CD4-positive, alpha-beta T cell treated with Interleukin-21 for 1 hour (primary cell): ENCODE data around the gene LCP1.

Experiments used
- DNase-seq: peaks from one replicate; pipeline ENCODE4 v3.0.0-alpha.2; 2020

Gene LCP1

DNA sequence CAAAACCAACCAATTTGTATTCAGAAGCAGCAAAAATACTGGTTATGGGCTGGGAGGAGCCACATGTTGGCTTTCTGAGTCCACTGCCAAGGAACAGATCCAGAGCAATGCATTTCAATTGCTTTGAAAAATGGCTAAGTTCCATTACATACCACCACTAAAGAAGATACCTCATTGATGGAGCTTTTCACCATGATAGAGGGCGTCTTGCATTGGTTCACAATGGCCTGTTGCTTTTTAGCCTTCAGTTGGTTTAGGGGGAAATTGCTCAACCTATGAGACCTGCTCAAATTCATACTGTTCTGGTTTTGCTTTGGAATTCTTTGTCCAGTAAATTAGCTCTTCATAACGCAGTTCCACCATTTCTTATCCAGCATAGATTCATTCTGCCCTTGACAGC lies 55.9 kb downstream of the LCP1 start:
- DNase-seq: no peak

- DNase-seq: peak; percentile 24
These were observed 56.7 kb downstream of the LCP1 start for GRCh38 chr13:46124967-46125933.

DNA sequence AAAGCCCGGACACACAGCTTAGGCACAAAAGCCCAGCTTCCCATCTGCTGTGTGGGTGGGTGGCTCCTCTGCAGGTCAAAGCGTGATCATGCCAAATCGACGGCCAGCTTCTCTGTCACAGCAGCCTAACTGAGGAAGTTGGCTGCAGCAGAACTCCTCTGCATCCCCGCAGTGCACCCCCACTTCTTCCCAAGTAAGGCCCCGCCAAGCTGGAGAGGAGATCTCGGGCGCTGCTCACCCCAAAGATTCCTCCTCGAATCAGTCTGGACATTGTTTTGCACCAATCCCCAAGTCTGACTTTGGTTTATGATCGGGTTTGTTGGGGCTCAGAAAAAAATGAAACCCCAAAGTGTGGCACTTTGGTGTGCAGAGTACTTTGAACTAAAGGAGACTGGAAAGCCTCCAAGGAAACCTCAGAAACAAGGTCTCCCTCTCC lies 57.4 kb downstream of the LCP1 start:
- DNase-seq: no peak

GRCh38 chr13:46122304-46122703 lies 59.7 kb downstream of the LCP1 start:
- no peak for DNase-seq

GRCh38 chr13:46121597-46122163 lies 60.3 kb downstream of the LCP1 start:
- no peak for DNase-seq

DNA sequence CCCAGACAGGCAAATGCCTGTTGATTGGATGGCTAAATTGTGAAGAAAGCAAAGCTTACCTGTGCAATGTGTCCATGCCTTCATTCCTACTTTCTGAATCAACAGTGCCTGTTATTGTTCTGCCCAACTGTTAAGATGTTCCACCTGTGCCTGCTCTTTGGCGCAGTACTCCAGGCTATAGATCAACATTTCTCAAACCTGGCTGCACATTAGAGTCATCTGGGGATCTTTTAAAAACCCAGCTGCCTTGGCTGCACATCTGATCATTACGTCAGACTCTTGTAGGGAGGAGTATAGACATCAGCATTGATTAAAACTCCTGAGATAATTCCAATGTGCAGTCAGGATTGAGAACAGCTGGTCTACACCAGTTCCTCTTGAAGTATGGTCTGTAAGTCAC lies 60.9 kb downstream of the LCP1 start:
- DNase-seq: no peak

- DNase-seq: no peak
These were observed 61.9 kb downstream of the LCP1 start for GRCh38 chr13:46119883-46120614.

- no peak for DNase-seq
These were observed 65.1 kb downstream of the LCP1 start for GRCh38 chr13:46116653-46117502.

- no peak for DNase-seq
These were observed 67.4 kb downstream of the LCP1 start for GRCh38 chr13:46114613-46115012.

DNA sequence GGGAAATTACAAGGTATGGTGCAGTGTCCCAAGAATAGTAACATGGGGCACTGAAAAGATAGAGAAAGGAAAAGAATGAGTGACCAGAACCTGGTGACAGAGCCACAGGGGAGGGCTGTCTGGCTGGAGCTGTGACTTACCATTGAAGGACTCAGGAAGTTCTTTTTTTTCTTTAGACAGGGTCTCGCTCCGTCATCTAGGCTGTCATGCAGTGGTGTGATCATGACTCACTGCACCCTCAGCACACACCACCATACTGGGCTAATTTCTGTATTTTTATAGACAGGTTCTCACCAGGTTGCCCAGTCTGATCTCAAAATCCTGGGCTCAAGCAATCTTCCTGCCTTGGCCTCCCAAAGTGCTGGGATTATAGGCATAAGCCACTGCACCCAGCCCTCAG lies 68.4 kb downstream of the LCP1 start:
- no peak for DNase-seq

GRCh38 chr13:46111151-46111550 lies 70.8 kb downstream of the LCP1 start:
- DNase-seq: no peak

GRCh38 chr13:46109451-46109850 lies 72.5 kb downstream of the LCP1 start:
- no peak for DNase-seq

DNA sequence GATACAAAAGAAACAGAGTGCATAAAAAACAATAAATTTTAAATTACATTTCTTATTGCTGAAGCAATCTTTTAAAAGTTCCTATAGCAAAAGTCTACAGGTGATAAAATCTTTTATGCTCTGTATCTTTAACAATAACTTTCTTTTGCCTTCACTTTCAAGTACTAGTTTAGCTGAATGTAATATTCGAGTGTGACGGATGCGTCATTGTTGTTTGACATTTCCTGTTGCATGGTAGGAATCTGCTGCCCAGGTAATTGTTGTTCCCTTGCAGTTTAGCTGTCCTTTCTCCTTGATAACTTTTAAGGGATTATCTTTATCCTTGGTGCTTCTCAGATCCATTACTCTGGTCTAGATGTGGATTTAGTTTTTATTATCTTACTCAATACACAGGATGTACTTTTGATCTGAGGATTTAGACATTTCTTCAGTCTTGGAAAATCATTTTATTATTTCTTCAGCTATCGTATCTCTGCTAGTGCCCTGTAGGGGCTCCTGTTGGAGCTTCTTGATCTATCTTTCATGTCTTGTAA lies 75.1 kb downstream of the LCP1 start:
- DNase-seq: no peak

- no peak for DNase-seq
These were observed 77.1 kb downstream of the LCP1 start, which contains the start of gene CPB2 for GRCh38 chr13:46104868-46105267. Gene CPB2 (minus strand): TSS chr13:46105033. CDS start chr13:46105009, 24 bp downstream.

GRCh38 chr13:46103037-46103436 lies 78.9 kb downstream of the LCP1 start:
- DNase-seq: no peak

GRCh38 chr13:46102255-46102605 lies 79.7 kb downstream of the LCP1 start:
- no peak for DNase-seq

GRCh38 chr13:46101484-46102254 lies 80.3 kb downstream of the LCP1 start:
- no peak for DNase-seq

DNA sequence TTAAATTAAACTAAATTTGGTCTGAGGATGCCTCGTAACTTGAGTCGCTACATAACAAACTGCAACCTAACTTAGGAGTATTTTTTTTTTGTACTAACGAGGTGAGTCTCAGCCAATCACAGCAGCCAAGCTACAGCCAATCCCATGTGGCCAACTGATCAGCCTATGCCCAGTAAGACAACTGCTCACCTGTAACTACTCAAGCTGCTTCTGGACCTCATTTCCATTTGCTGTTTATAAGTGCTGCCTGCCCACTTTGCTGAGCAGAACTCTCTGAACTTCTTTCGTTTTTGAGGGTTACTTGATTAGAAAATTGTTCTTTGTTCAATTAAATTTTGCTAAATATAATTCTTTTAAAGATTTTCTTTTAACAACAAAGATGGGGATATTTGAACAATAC lies 81.0 kb downstream of the LCP1 start:
- DNase-seq: no peak

DNA sequence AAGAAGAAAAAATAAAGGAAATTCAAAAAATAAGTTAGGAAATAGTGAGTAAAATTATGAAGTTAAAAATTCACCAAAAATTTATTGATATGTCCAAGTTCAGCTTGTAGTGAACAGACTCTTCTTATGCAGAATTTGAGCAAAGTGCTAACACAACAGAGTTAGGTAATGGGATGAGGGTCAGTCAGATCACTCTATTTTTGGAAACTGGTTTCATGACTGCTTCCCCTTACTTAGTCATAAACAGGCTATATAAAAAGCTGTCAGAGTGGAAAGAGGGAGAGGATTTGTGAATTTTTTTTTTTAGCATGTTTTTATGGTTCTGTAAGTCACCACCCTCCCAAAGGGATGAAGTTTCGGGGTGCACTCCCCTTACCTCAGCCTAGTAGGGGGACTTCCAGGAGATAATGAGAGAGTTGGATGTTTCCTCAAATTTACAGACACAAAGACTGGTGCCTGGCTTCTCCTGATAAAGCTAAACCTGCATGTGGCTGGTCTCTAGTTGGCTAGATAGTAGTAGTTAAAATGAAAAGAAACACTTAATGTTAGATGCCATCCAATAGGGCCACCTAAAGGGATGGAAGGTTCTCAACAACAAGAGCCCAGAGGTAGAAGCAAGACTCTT lies 81.7 kb downstream of the LCP1 start:
- no peak for DNase-seq

- DNase-seq: no peak
These were observed 84.3 kb downstream of the LCP1 start for GRCh38 chr13:46097663-46098062.

- DNase-seq: no peak
These were observed 85.0 kb downstream of the LCP1 start for GRCh38 chr13:46097015-46097414.
